Liver (tissue), 3 donors: Measurements from ENCODE around the gene CCDC116.

Source experiments
- CTCF ChIP-seq: fragments of 150-350 bp; IDR thresholded peaks from 2 replicates; pipeline ENCODE4 v1.5.1; 2017; ENCODE audit warnings: improper control_type of control experiment, low read depth, low read length; ENCODE audit not compliant: missing input control
- FOXA1 ChIP-seq: IDR thresholded peaks from 2 replicates; pipeline ENCODE4 v1.6.1; 2016; ENCODE audit warnings: antibody characterized with exemption
- GABPA ChIP-seq, 2 donors: IDR thresholded peaks in 1 of 2; conservative IDR thresholded peaks in 1 of 2; 2 replicates each; pipeline ENCODE4 v1.6.1; 2016; ENCODE audit warnings: antibody characterized with exemption in 2 of 2, mild to moderate bottlenecking in 1 of 2, moderate library complexity in 1 of 2
- JUND ChIP-seq, 2 donors: IDR thresholded peaks; 2 replicates each; pipeline ENCODE4 v1.6.1; 2016; ENCODE audit warnings: antibody characterized with exemption in 2 of 2
- MAX ChIP-seq: IDR thresholded peaks from 2 replicates; pipeline ENCODE4 v1.6.1; 2016; ENCODE audit warnings: antibody characterized with exemption
- RAD21 ChIP-seq, 2 donors: IDR thresholded peaks; 2 replicates each; pipeline ENCODE4 v1.6.1; 2016; ENCODE audit warnings: antibody characterized with exemption in 2 of 2, mild to moderate bottlenecking in 2 of 2
- RXRA ChIP-seq, 2 donors: IDR thresholded peaks; 2 replicates each; pipeline ENCODE4 v1.6.1; 2017 to 2018; ENCODE audit warnings: antibody characterized with exemption in 2 of 2, mild to moderate bottlenecking in 1 of 2
- SP1 ChIP-seq: IDR thresholded peaks from 2 replicates; pipeline ENCODE4 v1.6.1; 2018; ENCODE audit warnings: antibody characterized with exemption, mild to moderate bottlenecking
- TAF1 ChIP-seq: conservative IDR thresholded peaks from 2 replicates; pipeline ENCODE4 v1.6.1; 2016; ENCODE audit warnings: antibody characterized with exemption, mild to moderate bottlenecking
- YY1 ChIP-seq: IDR thresholded peaks from 2 replicates; pipeline ENCODE4 v1.6.1; 2016; ENCODE audit warnings: antibody characterized with exemption, mild to moderate bottlenecking
- TF ChIP-seq, protein P1 (sequence below): IDR thresholded peaks from 2 replicates; pipeline ENCODE4 v1.6.1; 2016; ENCODE audit warnings: antibody characterized with exemption, mild to moderate bottlenecking
- donor health status: healthy.
- donor health status: healthy.

- TF ChIP-seq SP1 (no peak), CTCF (no peak), TAF1 (no peak), GABPA (IDR thresholded peaks at IDR 0.05 in 1 of 2, conservative IDR thresholded peaks at IDR 0.05 in 1 of 2) (no peak), JUND (IDR thresholded peaks at IDR 0.05) (no peak), YY1 (no peak), MAX (no peak), RAD21 (IDR thresholded peaks at IDR 0.05) (no peak), RXRA (IDR thresholded peaks at IDR 0.05) (no peak), FOXA1 (no peak)
- TF ChIP-seq, protein P1, sequence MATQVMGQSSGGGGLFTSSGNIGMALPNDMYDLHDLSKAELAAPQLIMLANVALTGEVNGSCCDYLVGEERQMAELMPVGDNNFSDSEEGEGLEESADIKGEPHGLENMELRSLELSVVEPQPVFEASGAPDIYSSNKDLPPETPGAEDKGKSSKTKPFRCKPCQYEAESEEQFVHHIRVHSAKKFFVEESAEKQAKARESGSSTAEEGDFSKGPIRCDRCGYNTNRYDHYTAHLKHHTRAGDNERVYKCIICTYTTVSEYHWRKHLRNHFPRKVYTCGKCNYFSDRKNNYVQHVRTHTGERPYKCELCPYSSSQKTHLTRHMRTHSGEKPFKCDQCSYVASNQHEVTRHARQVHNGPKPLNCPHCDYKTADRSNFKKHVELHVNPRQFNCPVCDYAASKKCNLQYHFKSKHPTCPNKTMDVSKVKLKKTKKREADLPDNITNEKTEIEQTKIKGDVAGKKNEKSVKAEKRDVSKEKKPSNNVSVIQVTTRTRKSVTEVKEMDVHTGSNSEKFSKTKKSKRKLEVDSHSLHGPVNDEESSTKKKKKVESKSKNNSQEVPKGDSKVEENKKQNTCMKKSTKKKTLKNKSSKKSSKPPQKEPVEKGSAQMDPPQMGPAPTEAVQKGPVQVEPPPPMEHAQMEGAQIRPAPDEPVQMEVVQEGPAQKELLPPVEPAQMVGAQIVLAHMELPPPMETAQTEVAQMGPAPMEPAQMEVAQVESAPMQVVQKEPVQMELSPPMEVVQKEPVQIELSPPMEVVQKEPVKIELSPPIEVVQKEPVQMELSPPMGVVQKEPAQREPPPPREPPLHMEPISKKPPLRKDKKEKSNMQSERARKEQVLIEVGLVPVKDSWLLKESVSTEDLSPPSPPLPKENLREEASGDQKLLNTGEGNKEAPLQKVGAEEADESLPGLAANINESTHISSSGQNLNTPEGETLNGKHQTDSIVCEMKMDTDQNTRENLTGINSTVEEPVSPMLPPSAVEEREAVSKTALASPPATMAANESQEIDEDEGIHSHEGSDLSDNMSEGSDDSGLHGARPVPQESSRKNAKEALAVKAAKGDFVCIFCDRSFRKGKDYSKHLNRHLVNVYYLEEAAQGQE = no peak
Observed at GRCh38 chr22:21585389-21585788, 47.2 kb upstream of the CCDC116 start.
